ENCODE data around the gene PPP2R3B. TPM values are rescaled to one million over a fixed set of nuclear protein-coding genes. Genes with fewer than 3 reads are reported as not detected.

Gene PPP2R3B
- total RNA-seq, 1 experiment from 2014 or later, result 130 TPM

DNA sequence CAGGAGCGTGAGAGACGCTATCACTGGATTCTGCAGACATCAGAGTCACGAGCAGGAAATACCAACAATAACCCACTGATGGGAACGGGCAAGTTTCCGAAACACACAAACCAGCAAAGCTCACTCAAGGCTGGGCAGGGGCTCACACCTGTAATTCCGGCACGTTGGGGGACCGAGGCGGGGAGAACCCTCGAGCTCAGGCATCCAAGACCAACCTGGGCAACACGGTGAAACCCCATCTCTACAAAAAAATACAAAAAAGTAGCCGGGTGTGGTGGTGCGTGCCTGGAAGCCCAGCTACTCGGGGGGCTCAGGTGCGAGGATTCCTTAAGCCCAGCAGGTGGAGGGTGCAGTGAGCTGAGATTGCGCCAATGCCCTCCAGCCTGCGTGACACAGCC is 51.0 kb downstream of the PPP2R3B start:
- TF ChIP-seq, protein P1, sequence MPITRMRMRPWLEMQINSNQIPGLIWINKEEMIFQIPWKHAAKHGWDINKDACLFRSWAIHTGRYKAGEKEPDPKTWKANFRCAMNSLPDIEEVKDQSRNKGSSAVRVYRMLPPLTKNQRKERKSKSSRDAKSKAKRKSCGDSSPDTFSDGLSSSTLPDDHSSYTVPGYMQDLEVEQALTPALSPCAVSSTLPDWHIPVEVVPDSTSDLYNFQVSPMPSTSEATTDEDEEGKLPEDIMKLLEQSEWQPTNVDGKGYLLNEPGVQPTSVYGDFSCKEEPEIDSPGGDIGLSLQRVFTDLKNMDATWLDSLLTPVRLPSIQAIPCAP (CRISPR knock-in tag; IDR thresholded peaks at IDR 0.05), result no peak
- no peak for ATAC-seq
- ChIA-PET CTCF (no interaction called here), POLR2A (no interaction called here)
- Mint-ChIP-seq H3K36me3 (peaks cover 28% of the 10 kb centered on the region), H3K4me3 (no peak overlapping the region), H3K9me3 (no peaks in the 10 kb centered on the region), H3K27ac (no peak overlapping the region), H3K4me1 (no peaks in the 10 kb centered on the region), H3K27me3 (ENCODE audit: low read depth) (no peaks in the 10 kb centered on the region)
- no peak for DNase-seq (ENCODE audit: low spot score)

DNA sequence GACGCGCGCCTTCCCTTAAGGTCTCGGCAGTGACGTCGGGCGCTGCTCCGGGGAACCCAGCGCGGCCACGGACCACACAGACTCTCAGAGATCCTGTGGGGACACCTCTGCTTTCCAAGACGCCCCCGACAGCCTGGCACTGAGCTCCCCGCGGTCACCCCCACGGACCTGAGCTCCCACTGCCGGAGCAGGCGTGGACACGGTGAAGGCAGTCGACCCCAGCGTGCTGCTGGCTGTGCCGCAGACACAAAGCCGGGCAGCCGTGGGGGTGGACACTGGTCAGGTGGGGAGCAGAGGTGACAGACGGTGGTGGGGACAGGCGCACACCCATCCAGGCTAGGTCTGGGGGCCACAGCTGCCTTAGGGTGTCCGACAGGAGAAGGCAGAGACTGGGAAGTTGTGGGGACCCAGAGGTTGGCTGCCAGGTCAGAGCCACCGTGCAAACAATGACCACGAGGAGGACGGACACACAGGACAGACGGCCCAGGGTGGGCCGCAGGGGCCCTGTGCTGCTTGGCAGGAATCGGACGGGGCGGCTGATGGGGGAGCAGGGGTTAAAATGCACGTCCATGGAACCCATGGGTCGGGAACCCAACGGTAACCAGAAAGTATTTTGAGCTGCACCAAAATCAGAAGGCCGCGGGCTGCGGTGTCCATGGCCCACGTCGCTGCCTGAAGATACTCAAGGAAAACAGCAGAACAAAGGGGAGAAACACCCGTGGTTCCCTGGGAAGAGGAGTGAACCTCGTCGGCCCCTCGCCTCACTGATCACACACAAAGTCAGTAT is 51.5 kb downstream of the PPP2R3B start:
- DNase-seq (ENCODE audit: low spot score) (no peak), ATAC-seq (no peak)
- H3K27me3 Mint-ChIP-seq (ENCODE audit: low read depth), result no peaks in the 10 kb centered on the region
- H3K27ac Mint-ChIP-seq, result no peak overlapping the region; the same call in 1 of the 2 replicates
- H3K9me3 Mint-ChIP-seq, result no peaks in the 10 kb centered on the region
- H3K4me1 Mint-ChIP-seq, result no peaks in the 10 kb centered on the region
- ChIA-PET CTCF (no interaction called here), POLR2A (no interaction called here)
- no peak overlapping the region for H3K4me3 Mint-ChIP-seq
- H3K36me3 Mint-ChIP-seq, result peaks cover 25% of the 10 kb centered on the region
- TF ChIP-seq NFYB (CRISPR knock-in tag; conservative IDR thresholded peaks at IDR 0.05; ENCODE audit: low read depth), result no peak
- TF ChIP-seq, protein P2, sequence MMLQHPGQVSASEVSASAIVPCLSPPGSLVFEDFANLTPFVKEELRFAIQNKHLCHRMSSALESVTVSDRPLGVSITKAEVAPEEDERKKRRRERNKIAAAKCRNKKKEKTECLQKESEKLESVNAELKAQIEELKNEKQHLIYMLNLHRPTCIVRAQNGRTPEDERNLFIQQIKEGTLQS (CRISPR knock-in tag; conservative IDR thresholded peaks at IDR 0.05), result no peak
- TF ChIP-seq, protein P3, sequence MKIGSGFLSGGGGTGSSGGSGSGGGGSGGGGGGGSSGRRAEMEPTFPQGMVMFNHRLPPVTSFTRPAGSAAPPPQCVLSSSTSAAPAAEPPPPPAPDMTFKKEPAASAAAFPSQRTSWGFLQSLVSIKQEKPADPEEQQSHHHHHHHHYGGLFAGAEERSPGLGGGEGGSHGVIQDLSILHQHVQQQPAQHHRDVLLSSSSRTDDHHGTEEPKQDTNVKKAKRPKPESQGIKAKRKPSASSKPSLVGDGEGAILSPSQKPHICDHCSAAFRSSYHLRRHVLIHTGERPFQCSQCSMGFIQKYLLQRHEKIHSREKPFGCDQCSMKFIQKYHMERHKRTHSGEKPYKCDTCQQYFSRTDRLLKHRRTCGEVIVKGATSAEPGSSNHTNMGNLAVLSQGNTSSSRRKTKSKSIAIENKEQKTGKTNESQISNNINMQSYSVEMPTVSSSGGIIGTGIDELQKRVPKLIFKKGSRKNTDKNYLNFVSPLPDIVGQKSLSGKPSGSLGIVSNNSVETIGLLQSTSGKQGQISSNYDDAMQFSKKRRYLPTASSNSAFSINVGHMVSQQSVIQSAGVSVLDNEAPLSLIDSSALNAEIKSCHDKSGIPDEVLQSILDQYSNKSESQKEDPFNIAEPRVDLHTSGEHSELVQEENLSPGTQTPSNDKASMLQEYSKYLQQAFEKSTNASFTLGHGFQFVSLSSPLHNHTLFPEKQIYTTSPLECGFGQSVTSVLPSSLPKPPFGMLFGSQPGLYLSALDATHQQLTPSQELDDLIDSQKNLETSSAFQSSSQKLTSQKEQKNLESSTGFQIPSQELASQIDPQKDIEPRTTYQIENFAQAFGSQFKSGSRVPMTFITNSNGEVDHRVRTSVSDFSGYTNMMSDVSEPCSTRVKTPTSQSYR (CRISPR knock-in tag; IDR thresholded peaks at IDR 0.05), result no peak
- TF ChIP-seq TEAD4 (CRISPR knock-in tag; IDR thresholded peaks at IDR 0.05), result no peak
- no peak for TF ChIP-seq ZNF121 (CRISPR knock-in tag; IDR thresholded peaks at IDR 0.05)
- TF ChIP-seq, protein P4, sequence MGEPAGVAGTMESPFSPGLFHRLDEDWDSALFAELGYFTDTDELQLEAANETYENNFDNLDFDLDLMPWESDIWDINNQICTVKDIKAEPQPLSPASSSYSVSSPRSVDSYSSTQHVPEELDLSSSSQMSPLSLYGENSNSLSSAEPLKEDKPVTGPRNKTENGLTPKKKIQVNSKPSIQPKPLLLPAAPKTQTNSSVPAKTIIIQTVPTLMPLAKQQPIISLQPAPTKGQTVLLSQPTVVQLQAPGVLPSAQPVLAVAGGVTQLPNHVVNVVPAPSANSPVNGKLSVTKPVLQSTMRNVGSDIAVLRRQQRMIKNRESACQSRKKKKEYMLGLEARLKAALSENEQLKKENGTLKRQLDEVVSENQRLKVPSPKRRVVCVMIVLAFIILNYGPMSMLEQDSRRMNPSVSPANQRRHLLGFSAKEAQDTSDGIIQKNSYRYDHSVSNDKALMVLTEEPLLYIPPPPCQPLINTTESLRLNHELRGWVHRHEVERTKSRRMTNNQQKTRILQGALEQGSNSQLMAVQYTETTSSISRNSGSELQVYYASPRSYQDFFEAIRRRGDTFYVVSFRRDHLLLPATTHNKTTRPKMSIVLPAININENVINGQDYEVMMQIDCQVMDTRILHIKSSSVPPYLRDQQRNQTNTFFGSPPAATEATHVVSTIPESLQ (CRISPR knock-in tag; IDR thresholded peaks at IDR 0.05), result no peak
- no peak for TF ChIP-seq ZNF396 (CRISPR knock-in tag; IDR thresholded peaks at IDR 0.05; ENCODE audit: borderline replicate concordance)
- TF ChIP-seq, protein P5, sequence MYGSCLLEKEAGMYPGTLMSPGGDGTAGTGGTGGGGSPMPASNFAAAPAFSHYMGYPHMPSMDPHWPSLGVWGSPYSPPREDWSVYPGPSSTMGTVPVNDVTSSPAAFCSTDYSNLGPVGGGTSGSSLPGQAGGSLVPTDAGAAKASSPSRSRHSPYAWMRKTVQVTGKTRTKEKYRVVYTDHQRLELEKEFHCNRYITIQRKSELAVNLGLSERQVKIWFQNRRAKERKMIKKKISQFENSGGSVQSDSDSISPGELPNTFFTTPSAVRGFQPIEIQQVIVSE (CRISPR knock-in tag; IDR thresholded peaks at IDR 0.05; ENCODE audit: borderline replicate concordance), result no peak
- TF ChIP-seq, protein P6, sequence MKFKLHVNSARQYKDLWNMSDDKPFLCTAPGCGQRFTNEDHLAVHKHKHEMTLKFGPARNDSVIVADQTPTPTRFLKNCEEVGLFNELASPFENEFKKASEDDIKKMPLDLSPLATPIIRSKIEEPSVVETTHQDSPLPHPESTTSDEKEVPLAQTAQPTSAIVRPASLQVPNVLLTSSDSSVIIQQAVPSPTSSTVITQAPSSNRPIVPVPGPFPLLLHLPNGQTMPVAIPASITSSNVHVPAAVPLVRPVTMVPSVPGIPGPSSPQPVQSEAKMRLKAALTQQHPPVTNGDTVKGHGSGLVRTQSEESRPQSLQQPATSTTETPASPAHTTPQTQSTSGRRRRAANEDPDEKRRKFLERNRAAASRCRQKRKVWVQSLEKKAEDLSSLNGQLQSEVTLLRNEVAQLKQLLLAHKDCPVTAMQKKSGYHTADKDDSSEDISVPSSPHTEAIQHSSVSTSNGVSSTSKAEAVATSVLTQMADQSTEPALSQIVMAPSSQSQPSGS (CRISPR knock-in tag; IDR thresholded peaks at IDR 0.05; ENCODE audit: borderline replicate concordance, low read depth), result no peak
- TF ChIP-seq, protein P7, sequence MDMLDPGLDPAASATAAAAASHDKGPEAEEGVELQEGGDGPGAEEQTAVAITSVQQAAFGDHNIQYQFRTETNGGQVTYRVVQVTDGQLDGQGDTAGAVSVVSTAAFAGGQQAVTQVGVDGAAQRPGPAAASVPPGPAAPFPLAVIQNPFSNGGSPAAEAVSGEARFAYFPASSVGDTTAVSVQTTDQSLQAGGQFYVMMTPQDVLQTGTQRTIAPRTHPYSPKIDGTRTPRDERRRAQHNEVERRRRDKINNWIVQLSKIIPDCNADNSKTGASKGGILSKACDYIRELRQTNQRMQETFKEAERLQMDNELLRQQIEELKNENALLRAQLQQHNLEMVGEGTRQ (CRISPR knock-in tag; IDR thresholded peaks at IDR 0.05), result no peak
- no peak for TF ChIP-seq CREM (CRISPR knock-in tag; IDR thresholded peaks at IDR 0.05)
- TF ChIP-seq, protein P8, sequence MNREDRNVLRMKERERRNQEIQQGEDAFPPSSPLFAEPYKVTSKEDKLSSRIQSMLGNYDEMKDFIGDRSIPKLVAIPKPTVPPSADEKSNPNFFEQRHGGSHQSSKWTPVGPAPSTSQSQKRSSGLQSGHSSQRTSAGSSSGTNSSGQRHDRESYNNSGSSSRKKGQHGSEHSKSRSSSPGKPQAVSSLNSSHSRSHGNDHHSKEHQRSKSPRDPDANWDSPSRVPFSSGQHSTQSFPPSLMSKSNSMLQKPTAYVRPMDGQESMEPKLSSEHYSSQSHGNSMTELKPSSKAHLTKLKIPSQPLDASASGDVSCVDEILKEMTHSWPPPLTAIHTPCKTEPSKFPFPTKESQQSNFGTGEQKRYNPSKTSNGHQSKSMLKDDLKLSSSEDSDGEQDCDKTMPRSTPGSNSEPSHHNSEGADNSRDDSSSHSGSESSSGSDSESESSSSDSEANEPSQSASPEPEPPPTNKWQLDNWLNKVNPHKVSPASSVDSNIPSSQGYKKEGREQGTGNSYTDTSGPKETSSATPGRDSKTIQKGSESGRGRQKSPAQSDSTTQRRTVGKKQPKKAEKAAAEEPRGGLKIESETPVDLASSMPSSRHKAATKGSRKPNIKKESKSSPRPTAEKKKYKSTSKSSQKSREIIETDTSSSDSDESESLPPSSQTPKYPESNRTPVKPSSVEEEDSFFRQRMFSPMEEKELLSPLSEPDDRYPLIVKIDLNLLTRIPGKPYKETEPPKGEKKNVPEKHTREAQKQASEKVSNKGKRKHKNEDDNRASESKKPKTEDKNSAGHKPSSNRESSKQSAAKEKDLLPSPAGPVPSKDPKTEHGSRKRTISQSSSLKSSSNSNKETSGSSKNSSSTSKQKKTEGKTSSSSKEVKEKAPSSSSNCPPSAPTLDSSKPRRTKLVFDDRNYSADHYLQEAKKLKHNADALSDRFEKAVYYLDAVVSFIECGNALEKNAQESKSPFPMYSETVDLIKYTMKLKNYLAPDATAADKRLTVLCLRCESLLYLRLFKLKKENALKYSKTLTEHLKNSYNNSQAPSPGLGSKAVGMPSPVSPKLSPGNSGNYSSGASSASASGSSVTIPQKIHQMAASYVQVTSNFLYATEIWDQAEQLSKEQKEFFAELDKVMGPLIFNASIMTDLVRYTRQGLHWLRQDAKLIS (CRISPR knock-in tag; IDR thresholded peaks at IDR 0.05; ENCODE audit: borderline replicate concordance), result no peak
- no peak for TF ChIP-seq PRRX2 (CRISPR knock-in tag; IDR thresholded peaks at IDR 0.05)
- TF ChIP-seq, protein P9, sequence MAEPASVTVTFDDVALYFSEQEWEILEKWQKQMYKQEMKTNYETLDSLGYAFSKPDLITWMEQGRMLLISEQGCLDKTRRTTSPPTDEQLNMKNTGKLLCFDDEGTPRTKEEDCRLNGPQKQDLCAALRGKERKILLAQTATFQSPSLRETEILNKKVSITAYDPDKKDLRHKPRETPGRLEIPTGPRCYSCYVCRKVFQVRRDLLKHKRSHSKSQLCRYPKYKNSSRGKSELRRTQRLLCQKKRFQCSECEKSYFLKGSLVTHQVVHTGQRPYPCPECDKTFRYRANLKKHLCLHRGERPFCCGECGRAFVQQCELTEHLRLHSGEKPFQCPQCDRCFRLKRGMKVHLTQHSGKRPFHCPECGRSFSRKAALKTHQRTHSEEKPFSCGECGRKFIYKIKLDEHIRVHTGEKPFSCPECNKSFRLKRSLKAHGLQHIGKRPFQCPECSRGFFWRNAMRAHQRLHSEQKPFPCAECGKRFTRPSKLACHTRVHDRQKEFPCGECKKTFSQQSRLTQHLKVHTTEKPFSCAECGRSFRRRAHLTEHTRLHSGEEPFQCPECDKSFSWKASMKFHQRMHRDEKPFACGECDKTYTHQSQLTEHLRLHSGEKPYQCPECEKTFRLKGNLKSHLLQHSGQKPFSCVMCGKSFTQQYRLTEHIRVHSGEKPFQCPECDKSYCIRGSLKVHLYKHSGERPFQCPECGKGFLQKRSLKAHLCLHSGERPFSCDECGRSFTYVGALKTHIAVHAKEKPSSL (CRISPR knock-in tag; conservative IDR thresholded peaks at IDR 0.05), result no peak
- TF ChIP-seq NFE2L1 (CRISPR knock-in tag; IDR thresholded peaks at IDR 0.05), result no peak
- TF ChIP-seq JUN (CRISPR knock-in tag; IDR thresholded peaks at IDR 0.05), result no peak
- no peak for TF ChIP-seq TP53 (CRISPR knock-in tag; IDR thresholded peaks at IDR 0.05)
- no peak for TF ChIP-seq CREB1 (CRISPR knock-in tag; IDR thresholded peaks at IDR 0.05)
